Measurements from ENCODE around the gene AGPAT3. TPM values are rescaled to one million over a fixed set of nuclear protein-coding genes. Genes with fewer than 3 reads are reported as not detected.

Gene AGPAT3
- total RNA-seq, 1 experiment from 2014 or later, result 13.0 TPM

DNA sequence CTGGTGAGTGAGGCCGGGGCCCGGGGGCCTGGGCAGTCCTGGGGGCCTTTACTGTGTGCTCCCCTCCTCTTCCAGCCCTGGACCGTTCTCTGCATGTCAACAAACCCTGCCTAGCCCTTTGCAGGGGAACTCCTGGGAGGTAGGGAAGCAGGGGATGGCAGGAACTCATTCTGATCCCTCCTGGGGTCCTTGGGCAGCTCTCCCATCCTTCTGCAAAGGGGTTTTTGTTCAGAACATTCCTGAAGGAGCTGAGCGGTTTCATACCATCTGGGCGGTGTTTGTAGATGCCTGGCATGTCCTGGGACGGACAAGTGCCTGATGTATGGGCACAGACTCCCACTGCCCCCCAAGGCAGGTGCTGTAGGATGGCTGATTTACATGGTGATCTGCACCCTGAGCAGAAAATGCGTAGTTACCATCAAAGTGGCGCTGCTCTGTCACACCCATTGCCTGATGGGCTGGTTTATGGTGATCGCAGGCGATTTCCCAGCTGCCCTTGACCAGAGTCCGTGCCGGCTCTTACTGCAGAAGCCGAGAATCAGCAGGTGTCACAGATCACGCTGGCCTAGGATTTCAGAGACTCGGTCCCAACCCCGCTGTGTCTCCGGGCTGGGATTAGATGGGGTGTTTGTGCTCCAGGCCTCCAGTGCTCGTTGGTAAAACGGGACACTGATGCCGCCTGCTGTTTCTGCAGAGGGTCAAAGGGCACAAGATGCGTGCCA, 75.5 kb downstream of the AGPAT3 start:
- no peak overlapping the region; the same call in 1 of the 2 replicates for H3K14ac ChIP-seq (ENCODE audit: insufficient read depth, low read length)
- H2AK5ac ChIP-seq (ENCODE audit: insufficient read length, low read length), result no peak overlapping the region
- no peak overlapping the region for H2AFZ ChIP-seq (ENCODE audit: low read length)
- H4K8ac ChIP-seq (replicated peaks; ENCODE audit: insufficient read length, low read depth, low read length), result no peak overlapping the region
- H2BK20ac ChIP-seq (ENCODE audit: low read depth, low read length, poor library complexity, severe bottlenecking), result no peak overlapping the region
- WGBS (ENCODE audit: extremely low coverage, insufficient read length, low lambda C conversion rate), result no CpG with 5 or more reads among the region's 21 CpGs
- no peak overlapping the region for H3K9ac ChIP-seq (ENCODE audit: extremely low read depth, insufficient read length, low read length)
- no peaks in the 10 kb centered on the region for H3K27me3 ChIP-seq (ENCODE audit: insufficient read depth, low read length)
- no peak overlapping the region for H3K27ac Mint-ChIP-seq
- no peaks in the 10 kb centered on the region; a peak in 1 of 7 replicates for H3K36me3 Mint-ChIP-seq (ENCODE audit: insufficient read depth in 1 of 3, low read depth in 3 of 3)
- no peak overlapping the region for H3K4me2 ChIP-seq (ENCODE audit: insufficient read depth, insufficient read length, low read length)
- H2BK12ac ChIP-seq (ENCODE audit: insufficient read length, low read depth, low read length), result no peak overlapping the region
- H3K18ac ChIP-seq (ENCODE audit: insufficient read length, low read depth, low read length), result no peak overlapping the region
- no peak overlapping the region for H3K56ac ChIP-seq (ENCODE audit: insufficient read length, low read depth, low read length)
- no peak overlapping the region for H2BK15ac ChIP-seq (ENCODE audit: low read depth, low read length)
- no peaks in the 10 kb centered on the region for H3K79me1 ChIP-seq (ENCODE audit: insufficient read depth, low read depth, low read length, poor library complexity, severe bottlenecking)
- no peaks in the 10 kb centered on the region for H3K27me3 Mint-ChIP-seq (ENCODE audit: low read depth)
- H2BK120ac ChIP-seq (ENCODE audit: low read depth, low read length, poor library complexity, severe bottlenecking), result no peak overlapping the region
- no peaks in the 10 kb centered on the region for H3K9me3 Mint-ChIP-seq
- H3K4me1 ChIP-seq (ENCODE audit: insufficient read depth, low read length), result no peaks in the 10 kb centered on the region
- no peaks in the 10 kb centered on the region for H3K79me2 ChIP-seq (ENCODE audit: insufficient read depth, low read length)
- peaks cover 7 to 15% of the 10 kb centered on the region in 2 experiments for H3K4me1 Mint-ChIP-seq
- H3K4me3 Mint-ChIP-seq, result no peak overlapping the region
- no peaks in the 10 kb centered on the region for H3K23me2 ChIP-seq (ENCODE audit: insufficient read length, low read depth, low read length, poor library complexity, severe bottlenecking)
- TF ChIP-seq, protein P1, sequence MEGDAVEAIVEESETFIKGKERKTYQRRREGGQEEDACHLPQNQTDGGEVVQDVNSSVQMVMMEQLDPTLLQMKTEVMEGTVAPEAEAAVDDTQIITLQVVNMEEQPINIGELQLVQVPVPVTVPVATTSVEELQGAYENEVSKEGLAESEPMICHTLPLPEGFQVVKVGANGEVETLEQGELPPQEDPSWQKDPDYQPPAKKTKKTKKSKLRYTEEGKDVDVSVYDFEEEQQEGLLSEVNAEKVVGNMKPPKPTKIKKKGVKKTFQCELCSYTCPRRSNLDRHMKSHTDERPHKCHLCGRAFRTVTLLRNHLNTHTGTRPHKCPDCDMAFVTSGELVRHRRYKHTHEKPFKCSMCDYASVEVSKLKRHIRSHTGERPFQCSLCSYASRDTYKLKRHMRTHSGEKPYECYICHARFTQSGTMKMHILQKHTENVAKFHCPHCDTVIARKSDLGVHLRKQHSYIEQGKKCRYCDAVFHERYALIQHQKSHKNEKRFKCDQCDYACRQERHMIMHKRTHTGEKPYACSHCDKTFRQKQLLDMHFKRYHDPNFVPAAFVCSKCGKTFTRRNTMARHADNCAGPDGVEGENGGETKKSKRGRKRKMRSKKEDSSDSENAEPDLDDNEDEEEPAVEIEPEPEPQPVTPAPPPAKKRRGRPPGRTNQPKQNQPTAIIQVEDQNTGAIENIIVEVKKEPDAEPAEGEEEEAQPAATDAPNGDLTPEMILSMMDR (conservative IDR thresholded peaks at IDR 0.05), result no peak
- no peak overlapping the region for H3T11ph ChIP-seq (ENCODE audit: low read length)
- no peaks in the 10 kb centered on the region for H4K20me1 ChIP-seq (ENCODE audit: control insufficient read depth, insufficient read depth, insufficient read length)
- no peaks in the 10 kb centered on the region for H3K9me3 ChIP-seq (ENCODE audit: control insufficient read depth, low read depth, low read length)
- H3K4ac ChIP-seq (ENCODE audit: low read depth, low read length), result no peak overlapping the region
- no peak overlapping the region for H3K27ac ChIP-seq (ENCODE audit: insufficient read length, low read depth, low read length)
- no peak overlapping the region for H2BK5ac ChIP-seq (ENCODE audit: insufficient read length, low read length)
- peak; percentile 16 for DNase-seq
- H4K91ac ChIP-seq (ENCODE audit: insufficient read length, low read depth, low read length), result no peak overlapping the region
- H4K5ac ChIP-seq (ENCODE audit: insufficient read length, low read depth, low read length), result no peak overlapping the region
- no peak overlapping the region for H3K23ac ChIP-seq (ENCODE audit: insufficient read length, low read depth, low read length)
